ENCODE data around the gene PHLPP1.

DNA sequence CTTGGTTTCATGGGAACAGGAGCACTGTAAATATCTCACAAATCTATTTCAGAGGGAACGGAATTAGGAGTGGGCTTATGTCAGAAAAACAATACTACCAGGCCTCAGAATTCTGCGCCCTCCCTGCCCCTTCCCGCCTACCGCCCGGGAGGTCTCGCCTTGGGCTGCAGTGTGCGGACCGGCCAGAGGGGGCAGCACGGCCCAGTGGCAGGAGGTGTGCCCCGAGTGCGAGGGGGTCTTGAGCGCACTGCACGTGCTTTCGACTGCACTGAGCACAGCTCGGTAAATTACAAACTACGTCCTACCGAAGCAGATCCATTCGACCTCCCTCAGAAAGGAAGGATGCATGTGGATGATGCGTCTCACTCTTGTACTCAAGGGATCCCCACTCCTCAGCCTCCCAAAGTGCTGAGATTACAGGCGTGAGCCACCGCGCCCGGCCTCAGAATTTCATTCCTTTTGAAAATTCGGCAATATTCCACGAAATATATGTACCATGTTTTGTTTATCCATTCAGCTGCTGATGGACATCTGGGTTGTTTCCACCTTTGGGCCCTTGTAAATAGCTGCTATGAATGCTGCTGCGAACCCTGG is 307.2 kb downstream of the PHLPP1 start:
- TF ChIP-seq CTCF (IDR thresholded peaks at IDR 0.05) (no peak), POLR2AphosphoS5 (IDR thresholded peaks at IDR 0.05) (no peak)
